A673 (cell line): Measurements from ENCODE around the gene CD9. TPM values are rescaled to one million over a fixed set of nuclear protein-coding genes. Genes with fewer than 3 reads are reported as not detected.

Experiments
- BruUV-seq: library from RNA; stranded (reverse); fragments of 400-500 nt; replicated peaks from 2 replicates; lab custom pipeline; 2021; lab: Mats Ljungman, UMichigan
- CTCF ChIA-PET: fragments of 300-600 bp; sonication (Branson Sonifier 250); formaldehyde crosslinking; loops from one replicate; lab custom pipeline; 2022; ENCODE audit warnings: antibody characterized with exemption; lab: Charles Lee
- POLR2A ChIA-PET: fragments of 300-600 bp; sonication (Branson Sonifier 250); formaldehyde crosslinking; loops from one replicate; lab custom pipeline; 2022; ENCODE audit warnings: antibody characterized with exemption; ENCODE audit not compliant: low non-redundant PET; lab: Charles Lee
- DNase-seq: peaks from one replicate; pipeline ENCODE4 v3.0.0-alpha.2; 2015; ENCODE audit warnings: low spot score
- H3K27ac ChIP-seq: fragments of 200-600 bp; sonication (generic); 2 replicates; pipeline ENCODE4 v1.5.1; 2016; ENCODE audit warnings: mixed run types, low read depth, mild to moderate bottlenecking, mixed read lengths, antibody characterized with exemption, low read length; ENCODE audit not compliant: poor library complexity, severe bottlenecking
- H3K27me3 ChIP-seq: fragments of 200-600 bp; sonication (generic); replicated peaks from 2 replicates; pipeline ENCODE4 v1.6.1; 2017; ENCODE audit warnings: mixed run types, low read depth, mild to moderate bottlenecking, mixed read lengths, antibody characterized with exemption, low read length; ENCODE audit not compliant: insufficient read depth, poor library complexity
- H3K36me3 ChIP-seq: fragments of 200-600 bp; sonication (generic); 2 replicates; pipeline ENCODE4 v1.6.1; 2016; ENCODE audit warnings: mixed run types, mild to moderate bottlenecking, mixed read lengths, antibody characterized with exemption, low read length; ENCODE audit not compliant: insufficient read depth, poor library complexity, severe bottlenecking
- H3K4me1 ChIP-seq: fragments of 200-600 bp; sonication (generic); 2 replicates; pipeline ENCODE4 v1.6.1; 2017; ENCODE audit warnings: mixed run types, mild to moderate bottlenecking, mixed read lengths, antibody characterized with exemption, low read length; ENCODE audit not compliant: insufficient read depth, poor library complexity, severe bottlenecking
- H3K4me3 ChIP-seq: fragments of 200-600 bp; sonication (generic); 2 replicates; pipeline ENCODE4 v1.5.1; 2016; ENCODE audit warnings: low read depth, mixed run types, mild to moderate bottlenecking, mixed read lengths, low read length; ENCODE audit not compliant: poor library complexity, severe bottlenecking
- H3K9me3 ChIP-seq: fragments of 200-600 bp; sonication (generic); 2 replicates; pipeline ENCODE4 v1.6.1; 2016; ENCODE audit warnings: mixed run types, low read depth, mild to moderate bottlenecking, mixed read lengths, antibody characterized with exemption, low read length; ENCODE audit not compliant: poor library complexity, severe bottlenecking
- EZH2 ChIP-seq: fragments of 200-600 bp; sonication (generic); IDR thresholded peaks from 2 replicates; pipeline ENCODE4 v1.6.1; 2017; ENCODE audit warnings: borderline replicate concordance, low read depth, mild to moderate bottlenecking, mixed read lengths, antibody characterized with exemption, low read length; ENCODE audit not compliant: poor library complexity, severe bottlenecking
- intact Hi-C: fragments of 100-400 bp; cut with micrococcal nuclease; formaldehyde crosslinking; loops from one replicate; pipeline ENCODE4 v1.10.0; 2022; ENCODE audit not compliant: unreplicated experiment
- total RNA-seq: library from RNA; stranded (reverse); gene quantifications from 2 replicates; pipeline ENCODE4 v1.2.3, GENCODE V29; 2021
- TF ChIP-seq, protein P1 (sequence below): fragments of 300-800, 200-600 bp; sonication (generic); conservative IDR thresholded peaks from 2 replicates; pipeline ENCODE4 v1.5.1; 2017; ENCODE audit warnings: low read depth, mild to moderate bottlenecking, antibody characterized with exemption, low read length, moderate library complexity, mixed read lengths

CD9 gene
- total RNA-seq, 1 experiment from 2014 or later: 2.8 TPM

DNA sequence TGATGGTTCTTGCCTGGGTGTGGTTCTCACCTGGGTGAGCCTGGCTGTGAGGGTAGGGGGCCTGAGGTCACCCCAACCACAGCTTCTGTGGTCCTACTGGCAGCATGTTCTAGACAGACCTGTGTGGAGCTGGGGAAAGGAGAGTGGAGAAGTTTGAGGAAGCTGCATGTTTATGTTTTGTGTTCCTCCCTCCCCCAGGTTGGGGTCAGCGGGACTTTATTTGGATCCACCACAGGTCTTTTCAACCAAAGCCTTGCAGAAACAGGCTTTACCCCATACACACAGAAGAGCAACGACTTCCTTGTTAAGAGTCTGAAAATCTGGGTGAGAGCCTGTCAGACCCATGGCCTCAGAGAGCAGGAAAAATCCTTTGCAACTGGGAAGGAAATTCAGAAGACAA lies 5.6 kb downstream of the CD9 start:
- Histone ChIP-seq H3K9me3 (no peaks in the 10 kb centered on the region), H3K4me1 (peaks cover 3% of the 10 kb centered on the region), H3K4me3 (no peak overlapping the region), H3K27me3 (peaks cover 15% of the 10 kb centered on the region), H3K27ac (no peak overlapping the region), H3K36me3 (no peaks in the 10 kb centered on the region)
- intact Hi-C loops: no loop called here
- POLR2A ChIA-PET: no interaction called here
- CTCF ChIA-PET: no interaction called here
- BruUV-seq: no TSS peak
- no peak for DNase-seq
- TF ChIP-seq EZH2: no peak
- TF ChIP-seq, protein P1, sequence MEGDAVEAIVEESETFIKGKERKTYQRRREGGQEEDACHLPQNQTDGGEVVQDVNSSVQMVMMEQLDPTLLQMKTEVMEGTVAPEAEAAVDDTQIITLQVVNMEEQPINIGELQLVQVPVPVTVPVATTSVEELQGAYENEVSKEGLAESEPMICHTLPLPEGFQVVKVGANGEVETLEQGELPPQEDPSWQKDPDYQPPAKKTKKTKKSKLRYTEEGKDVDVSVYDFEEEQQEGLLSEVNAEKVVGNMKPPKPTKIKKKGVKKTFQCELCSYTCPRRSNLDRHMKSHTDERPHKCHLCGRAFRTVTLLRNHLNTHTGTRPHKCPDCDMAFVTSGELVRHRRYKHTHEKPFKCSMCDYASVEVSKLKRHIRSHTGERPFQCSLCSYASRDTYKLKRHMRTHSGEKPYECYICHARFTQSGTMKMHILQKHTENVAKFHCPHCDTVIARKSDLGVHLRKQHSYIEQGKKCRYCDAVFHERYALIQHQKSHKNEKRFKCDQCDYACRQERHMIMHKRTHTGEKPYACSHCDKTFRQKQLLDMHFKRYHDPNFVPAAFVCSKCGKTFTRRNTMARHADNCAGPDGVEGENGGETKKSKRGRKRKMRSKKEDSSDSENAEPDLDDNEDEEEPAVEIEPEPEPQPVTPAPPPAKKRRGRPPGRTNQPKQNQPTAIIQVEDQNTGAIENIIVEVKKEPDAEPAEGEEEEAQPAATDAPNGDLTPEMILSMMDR: no peak

DNA sequence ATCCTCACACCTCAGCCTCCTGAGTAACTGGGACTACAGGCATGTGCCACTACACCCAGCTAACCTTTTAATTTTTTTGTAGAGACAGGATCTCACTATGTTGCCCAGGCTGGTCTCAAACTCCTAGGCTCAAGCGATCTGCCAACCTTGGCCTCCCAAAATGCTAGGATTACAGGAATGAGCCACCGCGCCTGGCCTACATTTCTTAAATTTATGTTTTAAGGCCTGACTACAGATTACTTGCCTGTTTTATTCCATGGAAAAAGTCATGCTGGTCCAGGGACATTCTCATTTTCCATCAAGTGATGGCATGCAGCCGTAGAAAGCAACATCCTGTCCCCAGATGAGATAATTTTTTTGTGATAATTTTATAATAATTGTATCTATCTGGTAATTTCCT lies 6.1 kb downstream of the CD9 start:
- H3K4me1 ChIP-seq: peaks cover 3% of the 10 kb centered on the region
- BruUV-seq: no TSS peak
- H3K27ac ChIP-seq: no peak overlapping the region
- no peak for DNase-seq
- intact Hi-C loops: no loop called here
- H3K4me3 ChIP-seq: no peak overlapping the region
- ChIA-PET POLR2A (no interaction called here), CTCF (no interaction called here)
- H3K9me3 ChIP-seq: no peaks in the 10 kb centered on the region
- H3K36me3 ChIP-seq: no peaks in the 10 kb centered on the region
- peaks cover 9% of the 10 kb centered on the region for H3K27me3 ChIP-seq
- no peak for TF ChIP-seq EZH2
- TF ChIP-seq, protein P1: no peak

DNA sequence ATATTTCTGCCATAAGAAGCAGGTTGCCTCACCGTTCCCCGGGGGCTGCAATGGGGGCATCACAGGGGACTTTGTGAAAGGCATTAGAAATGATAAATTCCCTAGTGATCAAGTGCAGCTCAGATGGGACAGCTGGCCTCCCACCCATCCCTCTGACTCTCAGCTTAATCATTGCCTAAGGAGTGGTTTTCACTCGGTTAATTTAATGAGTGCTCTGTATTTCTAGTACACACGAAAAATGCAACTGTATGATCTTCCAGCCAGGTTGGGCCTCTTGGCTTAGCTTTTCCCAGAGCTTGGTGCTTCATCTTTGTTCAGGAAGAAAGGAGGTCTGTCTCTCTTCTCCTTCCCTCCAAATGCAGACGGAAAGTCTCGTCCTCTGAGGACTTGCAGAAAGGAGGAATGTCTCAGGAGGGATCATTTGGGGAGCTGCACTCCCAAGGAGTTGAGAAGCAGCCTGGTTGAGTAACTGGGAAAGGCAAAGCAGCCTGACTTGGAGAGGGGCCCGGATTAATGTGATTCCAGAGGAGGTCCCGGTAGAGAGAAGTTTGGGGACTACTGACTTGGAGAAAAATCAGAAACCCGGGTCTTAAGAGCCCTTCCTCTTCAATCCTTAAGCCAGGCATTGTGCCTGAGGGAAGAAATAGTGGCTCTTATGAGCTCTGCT lies 7.2 kb downstream of the CD9 start:
- H3K4me3 ChIP-seq: no peak overlapping the region
- no peaks in the 10 kb centered on the region for H3K36me3 ChIP-seq
- H3K27ac ChIP-seq: no peak overlapping the region
- no peak for DNase-seq
- H3K27me3 ChIP-seq: peaks cover 6% of the 10 kb centered on the region
- ChIA-PET POLR2A (no interaction called here), CTCF (interaction anchor here (0.6 kb wide), 2 partner anchors 72 to 790 kb away, joined by 3 to 6 read pairs; no protein-coding TSS in a partner anchor)
- no peaks in the 10 kb centered on the region for H3K9me3 ChIP-seq
- intact Hi-C loops: no loop called here
- BruUV-seq: no TSS peak
- H3K4me1 ChIP-seq: peaks cover 3% of the 10 kb centered on the region
- TF ChIP-seq, protein P1: no peak
- no peak for TF ChIP-seq EZH2
